ENCODE measurements around the gene ANKRD11. TPM values are rescaled to one million over a fixed set of nuclear protein-coding genes. Genes with fewer than 3 reads are reported as not detected.

Gene ANKRD11
- total RNA-seq, 2 donors from 2014 or later: 118 to 159 TPM

DNA sequence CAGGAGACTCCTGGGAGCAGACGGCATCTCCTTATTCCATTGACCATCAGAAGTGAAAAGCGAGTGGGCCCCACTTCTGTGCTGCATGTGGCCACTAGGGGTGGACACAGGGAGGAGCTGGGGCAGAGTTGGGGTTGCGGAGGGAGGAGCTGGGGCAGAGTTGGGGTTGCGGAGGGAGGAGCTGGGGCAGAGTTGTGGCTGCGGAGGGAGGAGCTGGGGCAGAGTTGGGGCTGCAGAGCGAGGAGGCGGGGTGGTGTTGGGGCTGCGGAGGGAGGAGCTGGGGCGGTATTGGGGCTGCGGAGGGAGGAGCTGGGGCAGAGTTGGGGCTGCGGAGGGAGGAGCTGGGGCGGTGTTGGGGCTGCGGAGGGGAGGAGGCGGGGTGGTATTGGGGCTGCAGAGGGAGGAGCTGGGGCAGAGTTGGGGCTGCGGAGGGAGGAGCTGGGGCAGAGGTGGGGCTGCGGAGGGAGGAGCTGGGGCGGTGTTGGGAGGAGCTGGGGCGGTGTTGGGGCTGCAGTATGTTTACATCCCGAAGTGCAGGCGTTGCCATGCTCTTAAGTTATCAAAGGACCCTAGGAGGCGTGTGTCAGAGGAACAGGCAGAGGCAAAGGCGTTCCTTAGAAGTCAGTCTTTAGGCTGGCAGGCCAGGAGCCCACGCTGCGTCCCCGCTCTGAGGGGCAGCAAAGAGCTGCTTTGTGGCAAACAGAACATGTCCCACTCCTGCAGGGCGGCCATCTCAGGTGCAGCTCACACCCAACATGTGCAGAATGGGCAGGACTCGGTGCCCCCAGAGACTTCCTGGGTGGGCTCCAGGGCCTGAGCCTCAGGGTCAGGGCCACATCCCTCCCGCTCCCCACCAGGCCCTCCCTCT lies 196.9 kb downstream of the ANKRD11 start:
- DNase-seq: peak; percentile 77
- H3K36me3 ChIP-seq (ENCODE audit: control insufficient read depth, insufficient read depth, low read length): peaks cover 27% of the 10 kb centered on the region
- Mint-ChIP-seq H3K4me1 (peaks cover 59% of the 10 kb centered on the region), H3K36me3 (ENCODE audit: low read depth) (peaks cover 20% of the 10 kb centered on the region), H3K27ac (peak overlapping the region; percentile 93), H3K9me3 (no peaks in the 10 kb centered on the region), H3K27me3 (ENCODE audit: insufficient read depth) (no peaks in the 10 kb centered on the region), H3K4me3 (no peak overlapping the region)
- H3K9ac ChIP-seq (ENCODE audit: extremely low read depth, low read length, poor library complexity, severe bottlenecking): no peak overlapping the region
- H3K4me1 ChIP-seq (ENCODE audit: control insufficient read depth, insufficient read depth, low read length): peaks cover 17% of the 10 kb centered on the region
- 89 to 91% methylated on average over 12 to 27 of the region's 28 CpGs for WGBS, 2 experiments (ENCODE audit: insufficient coverage in 1 of 2, insufficient read length in 1 of 2)
- no peaks in the 10 kb centered on the region for H3K9me3 ChIP-seq (ENCODE audit: control insufficient read depth, low read length)
- no peak overlapping the region for H3K4me3 ChIP-seq (ENCODE audit: low read length)
- no peaks in the 10 kb centered on the region for H3K27me3 ChIP-seq (ENCODE audit: control insufficient read depth, insufficient read depth, low read length, poor library complexity, severe bottlenecking)
- no peak overlapping the region for H3K27ac ChIP-seq (ENCODE audit: low read depth, low read length)
- TF ChIP-seq CTCF (conservative IDR thresholded peaks at IDR 0.05): peak; percentile 38

DNA sequence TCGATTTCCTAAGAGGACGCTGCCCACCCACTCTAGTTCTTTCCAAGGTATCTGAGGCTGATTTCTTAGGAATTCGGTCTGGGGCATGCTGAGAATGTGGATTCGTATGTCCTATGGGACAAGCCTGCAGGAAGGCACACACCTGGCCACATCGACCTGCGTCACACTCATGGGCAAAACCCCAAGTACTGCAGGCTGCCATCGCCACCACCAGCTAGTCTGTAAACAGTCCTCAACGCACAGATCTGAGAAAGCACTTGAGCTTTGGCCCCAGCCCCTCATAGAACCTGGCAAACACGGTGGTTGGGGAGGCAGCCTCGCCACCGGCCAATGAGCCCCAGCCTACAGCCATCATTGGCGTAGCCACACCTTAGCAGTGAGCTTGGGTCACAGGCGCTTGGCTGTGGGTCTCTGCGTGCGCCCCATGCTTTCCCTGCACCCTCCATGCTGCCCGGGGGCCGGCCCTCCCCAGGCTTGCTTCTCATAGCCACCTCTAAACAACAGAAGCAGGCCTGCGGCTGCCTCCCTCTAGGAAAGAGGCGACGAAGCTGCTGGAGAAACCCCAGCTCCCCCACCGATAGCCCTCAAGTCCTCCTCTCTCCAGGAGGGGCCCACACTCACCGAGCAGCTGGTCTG lies 197.8 kb downstream of the ANKRD11 start:
- peak; percentile 75 for DNase-seq
- H3K36me3 ChIP-seq (ENCODE audit: control insufficient read depth, insufficient read depth, low read length): peaks cover 31% of the 10 kb centered on the region
- no peaks in the 10 kb centered on the region for H3K27me3 Mint-ChIP-seq (ENCODE audit: insufficient read depth)
- no peaks in the 10 kb centered on the region for H3K27me3 ChIP-seq (ENCODE audit: control insufficient read depth, insufficient read depth, low read length, poor library complexity, severe bottlenecking)
- WGBS, 2 experiments (ENCODE audit: insufficient coverage in 1 of 2, insufficient read length in 1 of 2): 82 to 87% methylated on average over 13 to 22 of the region's 22 CpGs
- H3K4me3 ChIP-seq (ENCODE audit: low read length): no peak overlapping the region
- H3K27ac ChIP-seq (ENCODE audit: low read depth, low read length): no peak overlapping the region
- TF ChIP-seq CTCF (conservative IDR thresholded peaks at IDR 0.05): no peak
- no peaks in the 10 kb centered on the region for H3K9me3 Mint-ChIP-seq
- H3K9me3 ChIP-seq (ENCODE audit: control insufficient read depth, low read length): no peaks in the 10 kb centered on the region
- H3K4me1 Mint-ChIP-seq: peaks cover 57% of the 10 kb centered on the region
- peaks cover 17% of the 10 kb centered on the region for H3K4me1 ChIP-seq (ENCODE audit: control insufficient read depth, insufficient read depth, low read length)
- peaks cover 29% of the 10 kb centered on the region for H3K36me3 Mint-ChIP-seq (ENCODE audit: low read depth)
- no peak overlapping the region for H3K4me3 Mint-ChIP-seq
- peak overlapping the region; percentile 93 for H3K27ac Mint-ChIP-seq
- peak overlapping the region; percentile 41 for H3K9ac ChIP-seq (ENCODE audit: extremely low read depth, low read length, poor library complexity, severe bottlenecking)

DNA sequence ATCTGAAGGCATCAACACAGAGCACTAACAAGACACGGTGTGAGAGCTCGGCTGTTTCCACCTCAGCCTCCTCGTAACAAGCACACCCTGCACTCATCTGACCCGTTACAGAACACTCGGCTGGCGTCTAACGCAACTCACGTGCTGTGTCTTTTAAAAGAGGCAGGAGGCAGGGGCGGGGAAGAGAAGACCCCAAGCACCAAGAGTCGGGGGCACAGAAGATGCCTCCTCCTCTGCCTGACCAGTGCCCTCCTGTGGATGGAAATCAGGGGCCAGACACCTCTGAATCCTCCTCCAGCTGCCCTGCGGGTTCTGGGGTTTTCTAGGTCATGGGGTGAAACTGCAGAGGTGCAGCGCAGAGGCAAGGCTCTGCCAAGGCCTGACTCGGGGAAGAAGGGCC lies 198.6 kb downstream of the ANKRD11 start:
- no peak for DNase-seq
- no peak for TF ChIP-seq CTCF (conservative IDR thresholded peaks at IDR 0.05)
- Histone ChIP-seq H3K27ac (ENCODE audit: low read depth, low read length) (no peak overlapping the region), H3K36me3 (ENCODE audit: control insufficient read depth, insufficient read depth, low read length) (peaks cover 33% of the 10 kb centered on the region), H3K9me3 (ENCODE audit: control insufficient read depth, low read length) (no peaks in the 10 kb centered on the region), H3K4me3 (ENCODE audit: low read length) (no peak overlapping the region), H3K9ac (ENCODE audit: extremely low read depth, low read length, poor library complexity, severe bottlenecking) (peak overlapping the region; percentile 23), H3K4me1 (ENCODE audit: control insufficient read depth, insufficient read depth, low read length) (peaks cover 17% of the 10 kb centered on the region), H3K27me3 (ENCODE audit: control insufficient read depth, insufficient read depth, low read length, poor library complexity, severe bottlenecking) (no peaks in the 10 kb centered on the region)
- WGBS, 2 experiments (ENCODE audit: insufficient coverage in 1 of 2, insufficient read length in 1 of 2): 85 to 87% methylated on average over 12 to 13 of the region's 13 CpGs
- Mint-ChIP-seq H3K9me3 (no peaks in the 10 kb centered on the region), H3K4me3 (peak overlapping the region; percentile 1), H3K4me1 (peaks cover 53% of the 10 kb centered on the region), H3K27ac (peak overlapping the region; percentile 93), H3K36me3 (ENCODE audit: low read depth) (peaks cover 30% of the 10 kb centered on the region), H3K27me3 (ENCODE audit: insufficient read depth) (no peaks in the 10 kb centered on the region)

Measured in endodermal cell (in vitro differentiated cells).